GM20000 (cell line): ENCODE results near the gene OAS3.

Experiments used
- DNase-seq: peaks from one replicate; pipeline ENCODE4 v3.0.0; 2012; ENCODE audit warnings: low spot score
- CTCF ChIP-seq: IDR thresholded peaks from 2 replicates; pipeline ENCODE4 v1.5.1; 2012; ENCODE audit warnings: mild to moderate bottlenecking, control low read depth; ENCODE audit errors: extremely low read depth, missing control alignments

The OAS3 gene

GRCh38 chr12:112978163-112979040 is 40.1 kb downstream of the OAS3 start, which contains the start of gene OAS2:
Gene OAS2 (plus strand): TSS chr12:112978519. CDS start chr12:112978609, 90 bp downstream.
- TF ChIP-seq CTCF, result no peak
- peak; percentile 86 for DNase-seq

DNA sequence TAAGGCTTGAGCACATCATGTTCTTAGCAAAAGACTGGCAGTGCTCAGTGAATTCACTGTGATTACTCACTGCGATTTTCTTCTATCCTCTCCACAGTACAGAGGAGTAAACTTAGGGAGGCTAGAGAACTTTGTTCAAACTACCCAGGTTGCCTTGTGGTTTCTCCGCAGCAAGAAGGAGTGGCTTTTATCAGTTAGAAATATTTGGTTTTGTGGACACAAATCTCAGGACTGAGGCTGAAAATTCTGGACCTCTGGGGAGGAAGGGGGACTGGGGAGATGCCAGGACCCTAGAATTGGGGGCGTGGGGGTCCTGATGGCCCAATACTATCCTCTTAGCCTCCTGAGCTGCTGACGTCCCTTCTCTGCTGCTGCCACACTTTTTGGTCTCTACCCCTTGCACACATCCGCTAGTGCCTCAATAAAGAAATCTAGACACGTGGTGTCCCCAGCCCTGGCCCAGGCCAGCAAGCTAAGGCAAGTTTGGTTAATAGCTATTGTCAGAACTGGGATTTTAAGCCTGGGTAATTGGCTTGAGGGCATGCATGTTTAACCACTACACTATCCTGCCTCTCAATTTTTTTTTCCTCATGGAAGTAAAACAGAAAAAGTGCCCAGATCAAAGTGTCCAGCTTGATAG is 40.9 kb downstream of the OAS3 start:
- peak; percentile 47 for DNase-seq
- TF ChIP-seq CTCF, result no peak

- TF ChIP-seq CTCF, result no peak
- DNase-seq, result no peak
Observed at GRCh38 chr12:112980491-112981158, 42.4 kb downstream of the OAS3 start.

DNA sequence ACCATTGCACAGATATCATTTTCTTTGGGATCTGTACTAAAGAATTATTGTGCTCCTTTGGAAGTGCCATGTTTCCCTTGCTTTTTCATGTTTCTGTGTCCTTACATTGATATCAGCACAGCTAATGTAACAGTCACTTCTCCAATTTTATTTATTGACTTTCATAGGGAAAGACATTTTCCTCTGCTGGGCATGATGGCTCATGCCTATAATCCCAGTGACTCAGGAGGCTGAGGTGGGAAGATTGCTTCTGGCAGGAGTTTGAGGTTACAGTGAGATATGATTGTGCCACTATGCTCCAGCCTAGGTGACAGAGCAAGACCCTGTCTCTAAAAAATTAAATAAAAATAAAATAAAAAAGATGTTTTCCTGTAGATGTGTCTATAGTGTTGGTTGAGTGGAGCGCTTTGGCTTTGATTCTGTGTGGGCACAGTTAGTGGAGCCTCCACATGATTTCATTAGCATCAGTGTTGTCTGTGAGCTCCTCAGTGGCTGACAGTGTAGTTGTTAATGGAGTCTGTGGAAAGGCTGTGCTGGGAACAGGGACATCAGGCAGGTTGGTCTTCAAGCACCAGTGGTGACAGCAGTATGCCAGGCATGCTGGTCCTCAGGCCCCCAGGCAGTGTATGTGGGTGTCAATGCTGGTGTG is 47.5 kb downstream of the OAS3 start:
- DNase-seq, result no peak
- no peak for TF ChIP-seq CTCF

- no peak for TF ChIP-seq CTCF
- DNase-seq, result no peak
Observed at GRCh38 chr12:112986291-112986800, 48.1 kb downstream of the OAS3 start.

DNA sequence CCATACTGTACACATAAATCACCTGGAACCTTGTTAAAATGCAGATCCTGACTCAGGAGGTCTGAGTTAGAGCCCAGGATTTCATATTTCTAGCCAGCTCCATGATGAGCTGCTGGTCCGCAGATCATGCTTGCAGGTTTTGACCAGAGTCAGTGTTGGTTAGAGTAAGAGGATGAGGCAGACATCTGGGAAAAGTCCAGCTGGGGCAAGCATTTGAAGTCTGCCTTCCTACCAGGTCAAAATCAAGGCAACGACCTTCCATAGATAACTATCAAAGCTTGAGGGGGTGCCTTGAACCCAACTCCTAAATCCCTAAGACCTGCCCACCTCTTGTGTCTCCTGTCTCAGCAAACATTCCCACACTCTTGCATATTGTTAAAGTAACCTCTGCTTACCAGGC is 49.3 kb downstream of the OAS3 start:
- DNase-seq, result no peak
- TF ChIP-seq CTCF, result no peak
